Activated CD8-positive, alpha-beta memory T cell treated with anti-CD3 and anti-CD28 coated beads for 1 hour (primary cell): ENCODE data around the gene DCAF8L2.
"Not testable (repeated sequence)": the region's sequence is repeated elsewhere in the genome, so short reads cannot be mapped to it uniquely, and the experiment has no call there.

ENCODE experiments used
- DNase-seq, 2 donors: peaks; one replicate each; pipeline ENCODE4 v3.0.0-alpha.2; 2020; ENCODE audit warnings: low read depth in 1 of 2; ENCODE audit errors: extremely low read depth in 1 of 2

DCAF8L2 gene

DNA sequence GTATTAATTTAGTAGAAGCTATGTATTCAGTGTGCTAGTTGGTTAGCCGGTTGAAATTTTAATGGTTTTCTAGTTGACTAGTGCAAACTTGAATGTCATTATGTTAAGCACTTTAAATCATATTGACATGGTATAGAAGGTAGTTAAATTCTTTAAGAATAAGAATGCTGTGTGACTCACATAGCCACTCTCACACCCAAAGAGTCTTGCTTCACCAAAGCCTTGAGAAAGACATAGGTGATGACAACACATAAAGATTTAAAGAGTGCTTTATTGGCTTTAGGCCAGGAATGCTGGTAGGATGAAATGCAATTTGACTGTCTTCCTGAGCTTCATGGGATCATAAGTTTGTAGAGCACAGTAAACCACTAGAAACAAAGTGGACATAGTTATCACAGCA, 85.3 kb downstream of the DCAF8L2 start:
- no peak for DNase-seq

DNA sequence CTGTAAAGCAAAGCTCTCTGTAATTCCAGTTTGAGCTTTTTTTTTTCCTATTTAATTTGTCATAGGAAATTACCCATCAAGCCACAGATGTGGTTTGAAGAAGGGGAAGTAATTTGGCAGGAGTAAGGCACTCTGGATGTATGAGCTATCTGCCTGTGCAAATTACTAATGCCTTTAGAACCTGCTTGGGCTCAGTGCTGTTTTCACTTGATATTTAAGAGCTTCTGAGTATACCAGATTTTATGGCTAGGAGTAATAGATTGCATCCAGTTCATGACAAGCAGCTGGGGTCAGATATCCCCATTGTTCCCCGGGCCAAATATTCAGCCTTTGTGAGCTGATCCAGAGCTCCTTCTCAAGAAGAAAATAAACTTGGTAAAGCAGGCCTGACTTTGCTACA, 89.1 kb downstream of the DCAF8L2 start:
- no peak for DNase-seq

GRCh38 chrX:27680726-27681125, 90.6 kb downstream of the DCAF8L2 start:
- DNase-seq, result no peak

DNA sequence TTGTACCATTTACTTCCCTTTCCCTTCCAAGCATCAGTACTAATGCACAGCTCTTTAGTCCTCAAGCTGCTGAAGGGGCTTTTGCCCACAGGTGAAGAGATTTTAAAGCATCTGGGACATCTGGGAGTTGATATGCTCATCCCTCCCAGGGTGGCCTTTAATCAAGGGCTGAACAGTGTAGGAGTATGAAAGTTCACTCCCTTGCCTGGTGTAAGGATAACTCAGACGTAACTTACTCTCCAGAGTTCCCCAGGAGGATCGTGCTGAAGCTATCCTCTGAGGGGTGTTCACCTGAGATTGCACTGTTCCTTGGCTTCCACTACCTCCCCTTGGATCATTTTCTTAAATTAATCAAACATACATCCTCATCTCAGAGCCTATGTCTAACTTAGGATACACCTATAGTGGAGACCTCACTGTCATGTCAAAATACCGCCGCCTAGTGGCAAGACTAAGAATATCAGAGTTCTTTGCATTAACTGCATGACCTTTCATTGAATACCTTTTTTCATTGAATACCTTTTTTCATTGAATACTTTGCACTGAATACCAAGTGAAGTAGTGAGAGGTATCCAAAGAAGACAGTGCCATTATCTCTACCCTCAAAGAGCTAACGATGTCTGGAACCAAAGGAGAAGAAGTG, 93.5 kb downstream of the DCAF8L2 start:
- not testable (repeated sequence) for DNase-seq

- no peak for DNase-seq
Measured at GRCh38 chrX:27694667-27695066, 104.5 kb downstream of the DCAF8L2 start.

- no peak for DNase-seq
Measured at GRCh38 chrX:27706526-27706925, 116.4 kb downstream of the DCAF8L2 start.

- no peak for DNase-seq
Measured at GRCh38 chrX:27715610-27716009, 125.5 kb downstream of the DCAF8L2 start.

GRCh38 chrX:27728291-27728690, 138.1 kb downstream of the DCAF8L2 start:
- no peak for DNase-seq

DNA sequence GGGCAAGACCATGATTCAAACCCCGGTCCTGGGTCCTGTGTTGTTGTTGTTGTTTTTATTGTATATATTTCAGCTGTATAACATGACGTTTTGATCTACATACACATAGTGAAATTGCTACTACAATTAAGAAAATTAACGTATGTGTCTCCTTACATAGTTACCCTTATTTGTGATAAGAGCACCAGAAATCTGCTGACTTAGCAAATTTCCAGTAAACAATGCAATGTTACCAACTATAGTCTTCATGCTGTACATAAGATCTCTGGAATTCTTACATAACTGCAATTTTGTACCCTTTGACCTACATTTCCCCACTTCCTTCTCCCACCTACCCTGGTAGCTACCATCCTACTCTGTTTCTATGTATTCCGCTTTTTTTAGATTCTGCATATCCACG, 141.8 kb downstream of the DCAF8L2 start:
- no peak for DNase-seq

DNA sequence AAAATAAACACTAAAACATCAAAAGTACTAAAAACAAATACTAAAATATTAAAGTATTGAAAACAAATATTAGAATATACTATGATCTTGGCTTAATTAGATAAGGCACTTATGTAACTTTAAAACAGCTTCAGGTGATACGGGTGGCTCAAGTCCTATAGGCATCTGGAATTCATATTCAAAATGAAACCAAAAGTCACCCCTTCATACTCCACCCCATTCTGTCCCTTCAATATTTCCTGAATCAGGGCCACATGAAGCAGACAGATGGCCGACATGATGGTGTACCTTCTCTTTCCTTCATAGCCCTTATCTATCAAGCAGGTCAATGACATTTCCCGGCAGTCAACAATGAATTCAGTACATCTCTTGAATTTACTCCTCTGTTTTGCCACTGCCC, 145.8 kb downstream of the DCAF8L2 start:
- no peak for DNase-seq

DNA sequence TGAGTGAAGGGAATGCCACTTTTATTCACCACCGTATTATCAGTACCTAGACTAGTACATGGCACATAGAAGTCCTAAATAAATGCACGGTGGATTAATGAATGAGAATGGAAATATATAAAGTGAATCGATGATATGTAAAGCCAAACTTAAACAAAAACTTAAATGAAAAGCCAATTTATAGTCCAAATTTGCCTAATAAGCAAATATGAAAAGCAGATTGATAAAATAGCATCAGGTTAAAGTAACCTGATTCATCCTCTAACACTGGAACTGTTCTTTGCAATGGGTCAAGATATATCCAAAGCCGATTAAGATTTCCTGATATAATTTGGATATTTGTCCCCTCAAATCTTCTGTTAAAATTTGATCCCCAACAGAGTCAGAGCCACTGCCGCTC, 150.8 kb downstream of the DCAF8L2 start:
- DNase-seq, result no peak

DNA sequence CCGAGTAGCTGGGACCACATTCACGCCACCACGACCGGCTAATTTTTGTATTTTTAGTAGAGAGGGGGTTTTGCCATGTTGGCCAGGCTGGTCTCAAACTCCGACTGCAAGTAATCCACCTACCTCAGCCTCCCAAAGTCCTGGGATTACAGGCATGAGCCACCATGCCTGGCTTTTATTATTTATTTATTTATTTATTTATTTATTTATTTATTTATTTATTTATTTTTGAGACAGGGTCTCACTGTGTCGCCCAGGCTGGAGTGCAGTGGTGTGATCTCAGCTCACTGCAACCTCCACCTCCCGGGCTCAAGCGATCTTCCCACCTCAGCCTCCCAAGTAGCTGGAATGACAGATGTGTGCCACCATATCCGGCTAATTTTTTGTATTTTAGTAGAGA, 153.4 kb downstream of the DCAF8L2 start:
- DNase-seq, result not testable (repeated sequence)

- no peak for DNase-seq
Measured at GRCh38 chrX:27746516-27746915, 156.4 kb downstream of the DCAF8L2 start.

DNA sequence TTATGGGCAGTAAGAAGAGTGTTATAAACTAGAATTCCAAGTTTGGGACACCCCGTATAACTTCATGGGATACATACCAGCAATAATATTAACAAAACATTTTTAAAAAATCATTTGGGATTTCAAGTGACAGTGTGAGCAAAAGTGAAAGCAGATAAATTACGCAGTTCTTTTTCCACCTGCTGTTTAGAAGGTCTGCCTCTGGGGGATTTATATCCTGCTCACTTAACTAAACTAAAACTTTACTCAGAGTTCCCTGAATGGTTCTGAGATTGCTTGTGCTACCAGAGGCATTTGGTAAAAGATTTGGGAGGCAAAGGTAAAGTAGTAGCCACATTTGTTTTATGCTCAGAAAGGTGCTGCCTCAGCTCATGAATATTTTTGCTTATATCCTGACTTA, 160.2 kb downstream of the DCAF8L2 start:
- not testable (repeated sequence) for DNase-seq

- no peak for DNase-seq
Measured at GRCh38 chrX:27751976-27752375, 161.8 kb downstream of the DCAF8L2 start.

- no peak for DNase-seq
Measured at GRCh38 chrX:27765718-27766117, 175.6 kb downstream of the DCAF8L2 start.

DNA sequence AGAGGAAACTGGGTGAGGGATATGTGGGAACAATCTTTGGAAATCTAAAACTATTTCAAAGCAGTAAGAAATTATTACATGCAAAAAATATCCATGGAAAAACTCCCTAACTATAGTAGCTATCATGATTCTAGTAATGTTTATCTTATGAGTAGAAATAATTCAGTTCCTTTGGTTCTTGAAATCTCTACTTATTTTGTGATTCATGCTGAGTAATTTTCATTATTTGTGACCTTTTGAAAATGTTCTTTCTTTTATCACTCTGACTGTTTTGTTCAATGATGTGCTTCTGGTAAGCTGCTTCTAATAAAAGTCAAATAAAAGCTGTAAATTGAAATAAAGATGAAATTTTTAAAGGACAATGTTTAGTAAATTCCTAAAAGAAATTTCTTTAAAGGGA, 177.2 kb downstream of the DCAF8L2 start:
- DNase-seq, result no peak

GRCh38 chrX:27775984-27776383, 185.8 kb downstream of the DCAF8L2 start:
- no peak for DNase-seq

DNA sequence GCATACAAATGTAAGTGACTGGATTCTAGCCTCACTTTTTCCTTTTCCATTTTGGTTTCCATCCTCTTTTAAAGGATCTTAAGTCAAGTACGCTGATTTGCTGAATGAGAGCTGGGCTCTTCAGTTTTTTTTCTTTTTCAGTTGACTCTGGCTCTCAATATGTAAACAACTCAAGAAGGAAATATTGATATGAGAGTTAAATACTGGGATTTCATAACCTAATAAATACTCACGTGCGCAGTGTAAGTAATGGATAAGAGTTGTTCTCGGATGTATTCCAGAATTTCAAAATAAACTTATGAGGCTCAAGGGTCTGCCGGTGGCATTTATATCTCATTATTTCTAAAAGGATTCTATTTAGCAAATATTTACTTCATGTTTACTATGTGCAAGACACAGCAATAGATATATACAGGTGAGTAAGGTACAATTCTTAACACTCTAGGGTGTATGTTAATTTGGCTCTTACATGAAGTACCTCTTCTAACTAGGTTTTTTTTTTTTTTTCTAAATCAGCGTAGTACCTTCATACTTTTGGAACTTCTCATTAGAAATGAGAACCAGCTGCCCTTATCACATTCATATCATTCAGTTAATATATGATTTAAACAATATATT, 206.6 kb downstream of the DCAF8L2 start:
- no peak for DNase-seq

- no peak for DNase-seq
Measured at GRCh38 chrX:27797575-27797974, 207.4 kb downstream of the DCAF8L2 start.
